Measurements from ENCODE around the gene TUSC2.

The TUSC2 gene

DNA sequence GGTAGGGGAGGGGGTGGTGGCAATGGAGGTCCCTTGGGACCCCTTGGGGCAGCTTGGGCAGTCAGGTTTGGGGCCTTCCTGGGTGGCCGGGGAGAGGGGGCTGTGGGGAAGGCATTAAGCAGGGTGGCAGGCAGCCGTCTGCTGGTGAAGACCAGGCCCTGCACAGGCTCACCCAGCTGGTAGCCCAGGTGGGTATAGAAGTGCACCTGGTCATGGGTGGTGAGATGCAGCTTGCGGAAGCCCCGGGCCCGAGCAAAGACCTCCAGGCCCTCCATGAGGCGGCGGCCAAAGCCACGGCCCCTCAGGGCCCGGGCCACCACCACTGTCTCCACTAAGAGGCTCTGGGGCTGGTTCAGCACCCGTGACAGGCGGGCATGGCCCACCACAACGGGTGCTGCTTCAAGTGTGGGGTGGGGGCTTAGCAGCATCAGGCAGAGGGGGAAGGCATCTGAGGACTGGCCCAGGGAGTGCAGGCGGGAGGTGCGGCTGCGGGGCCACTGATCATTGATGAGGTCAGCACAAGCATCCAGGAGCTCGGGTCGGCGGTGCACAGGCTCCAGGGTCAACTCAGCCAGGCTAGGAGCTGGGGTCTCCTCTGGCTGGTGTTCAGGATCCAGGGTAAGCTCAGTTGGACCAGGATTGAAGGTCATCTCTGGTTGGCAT lies 31.2 kb downstream of the TUSC2 start:
- no peak for DNase-seq (ENCODE audit: extremely low spot score)
- TF ChIP-seq, protein P1, sequence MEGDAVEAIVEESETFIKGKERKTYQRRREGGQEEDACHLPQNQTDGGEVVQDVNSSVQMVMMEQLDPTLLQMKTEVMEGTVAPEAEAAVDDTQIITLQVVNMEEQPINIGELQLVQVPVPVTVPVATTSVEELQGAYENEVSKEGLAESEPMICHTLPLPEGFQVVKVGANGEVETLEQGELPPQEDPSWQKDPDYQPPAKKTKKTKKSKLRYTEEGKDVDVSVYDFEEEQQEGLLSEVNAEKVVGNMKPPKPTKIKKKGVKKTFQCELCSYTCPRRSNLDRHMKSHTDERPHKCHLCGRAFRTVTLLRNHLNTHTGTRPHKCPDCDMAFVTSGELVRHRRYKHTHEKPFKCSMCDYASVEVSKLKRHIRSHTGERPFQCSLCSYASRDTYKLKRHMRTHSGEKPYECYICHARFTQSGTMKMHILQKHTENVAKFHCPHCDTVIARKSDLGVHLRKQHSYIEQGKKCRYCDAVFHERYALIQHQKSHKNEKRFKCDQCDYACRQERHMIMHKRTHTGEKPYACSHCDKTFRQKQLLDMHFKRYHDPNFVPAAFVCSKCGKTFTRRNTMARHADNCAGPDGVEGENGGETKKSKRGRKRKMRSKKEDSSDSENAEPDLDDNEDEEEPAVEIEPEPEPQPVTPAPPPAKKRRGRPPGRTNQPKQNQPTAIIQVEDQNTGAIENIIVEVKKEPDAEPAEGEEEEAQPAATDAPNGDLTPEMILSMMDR (IDR thresholded peaks at IDR 0.05; ENCODE audit: control extremely low read depth, extremely low read depth, low read depth, missing control alignments), result no peak
- ChIA-PET CTCF (interaction anchor here (0.7 to 3.5 kb wide), 3 partner anchors 22 to 34 kb away, joined by 3 to 23 read pairs (median 3); no protein-coding TSS in a partner anchor), POLR2A (no interaction called here)

DNA sequence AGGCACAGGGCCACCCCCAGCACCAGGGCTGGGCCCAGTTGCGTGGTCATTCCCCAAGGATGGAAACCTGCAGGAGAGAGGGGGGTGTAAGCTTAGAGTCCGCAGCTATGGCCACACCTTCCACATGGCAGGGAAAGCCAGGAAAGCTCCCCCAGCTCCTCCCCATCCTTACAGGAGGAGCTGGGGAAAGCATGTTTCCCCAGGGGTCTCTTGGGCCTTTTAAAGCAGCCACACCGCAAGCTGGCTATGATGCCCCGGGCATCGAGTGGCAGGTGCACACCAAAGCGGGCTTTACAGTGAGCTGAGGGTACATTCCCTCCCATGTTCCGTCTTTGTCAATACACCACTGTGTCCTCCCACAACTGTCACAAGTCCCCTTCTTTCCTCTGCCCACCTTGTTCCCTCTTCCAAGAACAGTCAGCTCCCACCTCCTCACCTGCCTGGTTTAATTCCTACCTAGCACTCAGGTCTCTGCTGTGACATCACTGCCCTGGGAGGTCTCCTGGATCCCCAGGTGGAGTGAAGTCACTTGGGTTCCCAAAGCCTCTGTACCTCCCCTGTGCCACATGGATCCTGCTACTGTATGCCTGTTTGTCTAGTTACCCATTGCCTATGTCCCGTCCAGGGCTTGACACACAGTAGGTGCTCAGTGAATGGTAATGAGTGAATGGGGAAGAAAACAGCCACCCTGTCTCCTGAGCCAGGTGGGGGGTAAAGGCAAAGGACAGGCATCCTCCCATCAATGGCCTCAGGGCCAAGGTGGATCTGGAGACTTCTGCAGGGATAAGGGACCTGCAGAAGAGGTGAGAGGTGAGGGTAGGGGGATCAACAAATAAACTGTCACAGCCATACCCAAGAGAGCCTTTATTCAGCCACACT lies 32.2 kb downstream of the TUSC2 start:
- TF ChIP-seq, protein P1 (IDR thresholded peaks at IDR 0.05; ENCODE audit: control extremely low read depth, extremely low read depth, low read depth, missing control alignments), result no peak
- ChIA-PET CTCF (interaction anchor here (0.9 to 2.3 kb wide), 5 partner anchors 10 to 36 kb away, joined by 3 to 8 read pairs (median 3); no protein-coding TSS in a partner anchor), POLR2A (no interaction called here)
- no peak for DNase-seq (ENCODE audit: extremely low spot score)

DNA sequence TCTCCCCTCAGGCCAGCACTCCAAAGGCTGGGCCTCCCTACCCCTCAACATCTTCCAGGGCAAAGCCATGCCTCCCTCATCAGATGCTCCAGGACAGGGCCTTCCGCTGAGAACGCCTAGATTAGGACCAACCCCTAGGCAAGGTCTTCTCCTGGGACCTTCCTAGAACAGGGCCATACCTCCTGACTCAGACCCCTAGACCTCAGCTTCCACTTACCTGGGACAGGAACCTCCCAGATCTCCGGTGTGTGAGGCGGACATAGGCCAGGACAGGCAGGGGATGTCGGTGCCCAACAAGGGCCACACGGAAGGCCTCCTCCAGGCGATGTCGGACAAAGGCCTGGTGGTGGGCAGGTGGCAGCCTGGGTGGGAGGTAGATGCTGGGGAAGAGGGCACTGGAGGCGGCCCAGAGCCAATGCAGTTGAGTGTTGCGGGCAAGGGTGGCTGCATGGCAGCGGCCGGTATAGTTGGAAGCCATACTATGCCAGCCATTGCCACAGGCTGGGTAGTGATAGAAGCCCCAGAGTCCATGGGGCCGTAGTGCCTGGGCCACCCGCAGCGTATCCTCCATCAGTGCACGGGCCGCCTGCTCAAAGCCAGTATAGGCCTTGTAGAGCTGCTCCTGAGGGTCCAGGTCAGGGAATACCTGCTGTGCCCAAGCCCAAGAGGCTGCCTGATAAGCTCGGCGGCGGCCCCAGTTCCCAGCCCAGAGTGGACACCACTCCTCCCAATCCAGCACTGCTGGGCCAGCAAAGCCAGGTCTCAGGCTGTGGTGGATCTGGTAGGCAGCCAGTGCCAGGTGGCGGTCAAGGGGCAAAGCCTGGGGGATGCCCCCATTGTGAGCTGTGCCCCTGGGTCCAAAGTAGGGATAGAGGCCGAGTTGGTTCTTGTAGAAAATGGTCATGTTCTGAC lies 33.3 kb downstream of the TUSC2 start:
- POLR2A ChIA-PET, result no interaction called here
- no peak for DNase-seq (ENCODE audit: extremely low spot score)
- CTCF ChIA-PET, result interaction anchor here (1.2 to 2.3 kb wide), 4 partner anchors 11 to 35 kb away, joined by 3 to 8 read pairs (median 4); no protein-coding TSS in a partner anchor
- TF ChIP-seq, protein P1 (IDR thresholded peaks at IDR 0.05; ENCODE audit: control extremely low read depth, extremely low read depth, low read depth, missing control alignments), result no peak

DNA sequence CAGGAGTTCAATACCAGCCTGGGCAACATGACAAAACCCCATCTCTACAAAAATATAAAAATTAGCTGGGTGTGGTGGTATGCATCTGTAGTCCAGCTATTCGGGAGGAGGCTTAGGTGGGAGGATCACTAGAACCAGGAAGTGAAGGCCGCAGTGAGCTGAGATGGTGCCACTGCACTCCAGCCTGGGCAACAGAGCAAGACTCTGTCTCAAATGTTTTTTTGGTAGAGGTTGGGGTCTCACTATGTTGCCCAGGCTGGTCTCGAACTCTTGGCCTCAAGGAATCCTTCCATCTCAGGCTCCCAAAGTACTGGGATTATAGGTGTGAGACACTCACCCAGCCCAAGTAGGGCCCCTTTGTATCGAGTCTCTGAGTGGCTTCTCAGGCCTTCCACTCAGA lies 33.9 kb downstream of the TUSC2 start:
- CTCF ChIA-PET, result interaction anchor here (2.3 kb wide), 1 partner anchor 35 kb away, joined by 8 read pairs; no protein-coding TSS in a partner anchor
- TF ChIP-seq, protein P1 (IDR thresholded peaks at IDR 0.05; ENCODE audit: control extremely low read depth, extremely low read depth, low read depth, missing control alignments), result no peak
- DNase-seq (ENCODE audit: extremely low spot score), result no peak
- POLR2A ChIA-PET, result no interaction called here

DNA sequence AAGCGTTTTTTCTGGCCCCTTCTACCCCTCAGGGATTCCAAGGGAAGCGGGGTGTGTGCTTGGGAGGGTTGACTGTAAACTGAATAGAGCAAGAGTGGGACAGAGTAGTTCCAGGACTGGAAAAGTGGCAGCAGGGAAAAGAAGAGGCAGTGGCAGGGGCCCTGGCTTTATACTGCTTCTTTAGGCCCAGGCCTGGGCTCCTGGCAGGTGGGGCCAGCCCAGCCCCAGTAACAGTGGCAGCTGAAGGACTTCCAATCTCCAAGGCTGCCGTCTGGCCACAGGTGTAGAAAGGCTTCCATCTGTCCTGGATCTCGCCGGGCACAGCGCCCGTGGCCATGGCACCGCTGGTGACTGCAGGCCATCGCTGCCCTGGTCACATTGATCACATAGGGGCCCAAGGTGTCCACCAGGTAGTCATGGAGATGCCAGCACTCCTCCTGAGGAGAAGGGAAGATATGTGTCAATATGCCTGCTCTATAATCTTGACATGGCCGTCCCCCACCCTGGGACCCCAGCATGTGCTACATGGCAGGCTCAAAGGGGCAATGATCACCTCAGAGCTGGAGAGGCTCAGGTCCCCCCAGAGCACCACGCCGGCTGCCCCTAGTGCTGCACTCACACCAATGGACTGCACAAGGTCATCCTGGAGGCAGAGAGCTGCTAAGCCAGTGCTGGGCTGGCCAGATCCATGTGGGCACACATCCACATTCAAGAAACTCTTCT lies 34.8 kb downstream of the TUSC2 start:
- ChIA-PET POLR2A (no interaction called here), CTCF (interaction anchor here (1.6 to 2.5 kb wide), 4 partner anchors 12 to 99 kb away, joined by 3 to 8 read pairs (median 7); no protein-coding TSS in a partner anchor)
- DNase-seq (ENCODE audit: extremely low spot score), result no peak
- TF ChIP-seq, protein P1 (IDR thresholded peaks at IDR 0.05; ENCODE audit: control extremely low read depth, extremely low read depth, low read depth, missing control alignments), result no peak
